Measurements from ENCODE around the gene LMO7.
"Not testable (repeated sequence)": the region's sequence is repeated elsewhere in the genome, so short reads cannot be mapped to it uniquely, and the experiment has no call there.

LMO7 gene

GRCh38 chr13:75702476-75702875 lies 66.3 kb downstream of the LMO7 start:
- no peak for DNase-seq

- DNase-seq, result no peak
These were observed 67.6 kb downstream of the LMO7 start for GRCh38 chr13:75703769-75704168.

GRCh38 chr13:75704194-75704926 lies 68.2 kb downstream of the LMO7 start:
- DNase-seq, result no peak

GRCh38 chr13:75704927-75705288 lies 68.8 kb downstream of the LMO7 start:
- no peak for DNase-seq

GRCh38 chr13:75705395-75705794 lies 69.3 kb downstream of the LMO7 start:
- no peak for DNase-seq

- no peak for DNase-seq
These were observed 69.8 kb downstream of the LMO7 start for GRCh38 chr13:75705908-75706307.

- DNase-seq, result no peak
These were observed 77.7 kb downstream of the LMO7 start for GRCh38 chr13:75713852-75714251.

GRCh38 chr13:75715601-75716523 lies 79.7 kb downstream of the LMO7 start:
- no peak for DNase-seq

- DNase-seq, result no peak
These were observed 81.4 kb downstream of the LMO7 start for GRCh38 chr13:75717525-75717924.

- no peak for DNase-seq
These were observed 85.2 kb downstream of the LMO7 start for GRCh38 chr13:75721307-75721706.

GRCh38 chr13:75723901-75724300 lies 87.8 kb downstream of the LMO7 start:
- DNase-seq, result no peak

GRCh38 chr13:75724752-75725517 lies 88.8 kb downstream of the LMO7 start:
- DNase-seq, result no peak

GRCh38 chr13:75725736-75726135 lies 89.6 kb downstream of the LMO7 start:
- DNase-seq, result no peak

- no peak for DNase-seq
These were observed 90.2 kb downstream of the LMO7 start for GRCh38 chr13:75726306-75726705.

- DNase-seq, result not testable (repeated sequence)
These were observed 97.0 kb downstream of the LMO7 start for GRCh38 chr13:75733113-75733512.

- DNase-seq, result no peak
These were observed 100.0 kb downstream of the LMO7 start for GRCh38 chr13:75736173-75736572.

GRCh38 chr13:75738841-75739240 lies 102.7 kb downstream of the LMO7 start:
- DNase-seq, result no peak

- no peak for DNase-seq
These were observed 103.2 kb downstream of the LMO7 start for GRCh38 chr13:75739244-75739868.

- DNase-seq, result no peak
These were observed 103.9 kb downstream of the LMO7 start for GRCh38 chr13:75740031-75740430.

- DNase-seq, result not testable (repeated sequence)
These were observed 106.9 kb downstream of the LMO7 start for GRCh38 chr13:75743072-75743471.

GRCh38 chr13:75744127-75744526 lies 108.0 kb downstream of the LMO7 start:
- DNase-seq, result no peak

GRCh38 chr13:75745387-75745786 lies 109.3 kb downstream of the LMO7 start:
- DNase-seq, result no peak

- DNase-seq, result no peak
These were observed 112.7 kb downstream of the LMO7 start for GRCh38 chr13:75748874-75749273.

All from T-helper 9 cell (primary cell).